Femur (tissue), 1 donor: ENCODE measurements around the gene PLEKHN1.
A peak's percentile ranks its signal among the peaks of the same experiment; 100 is the strongest.
"Not testable (repeated sequence)": the region's sequence is repeated elsewhere in the genome, so short reads cannot be mapped to it uniquely, and the experiment has no call there.

Experiments used
- DNase-seq: peaks from one replicate; pipeline ENCODE4 v3.0.0-alpha.2; 2017

PLEKHN1 gene

DNA sequence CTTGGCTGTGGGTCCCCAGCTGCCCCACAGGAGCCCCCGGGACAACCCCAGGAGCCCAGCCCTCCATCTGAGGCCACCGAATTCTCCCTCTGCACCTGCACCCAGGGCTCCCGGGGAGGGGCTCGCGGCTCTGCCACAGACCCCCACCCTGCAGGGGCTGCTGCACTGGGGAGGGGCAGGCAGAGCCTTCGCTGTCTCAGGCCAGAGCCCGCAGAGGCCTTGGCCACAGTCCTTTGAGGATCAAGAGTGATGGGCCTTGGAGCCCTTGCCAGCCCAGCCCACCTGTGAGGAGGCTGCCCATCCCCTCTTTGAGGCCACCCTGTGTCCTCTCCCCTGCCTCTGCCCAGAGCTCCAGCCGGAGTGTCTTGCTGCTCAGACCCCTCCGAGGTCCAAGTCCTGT is 9.1 kb downstream of the PLEKHN1 start:
- no peak for DNase-seq

GRCh38 chr1:975896-976683 is 9.8 kb downstream of the PLEKHN1 start:
- no peak for DNase-seq

- not testable (repeated sequence) for DNase-seq
These were observed 10.5 kb downstream of the PLEKHN1 start for GRCh38 chr1:976791-977190.

DNA sequence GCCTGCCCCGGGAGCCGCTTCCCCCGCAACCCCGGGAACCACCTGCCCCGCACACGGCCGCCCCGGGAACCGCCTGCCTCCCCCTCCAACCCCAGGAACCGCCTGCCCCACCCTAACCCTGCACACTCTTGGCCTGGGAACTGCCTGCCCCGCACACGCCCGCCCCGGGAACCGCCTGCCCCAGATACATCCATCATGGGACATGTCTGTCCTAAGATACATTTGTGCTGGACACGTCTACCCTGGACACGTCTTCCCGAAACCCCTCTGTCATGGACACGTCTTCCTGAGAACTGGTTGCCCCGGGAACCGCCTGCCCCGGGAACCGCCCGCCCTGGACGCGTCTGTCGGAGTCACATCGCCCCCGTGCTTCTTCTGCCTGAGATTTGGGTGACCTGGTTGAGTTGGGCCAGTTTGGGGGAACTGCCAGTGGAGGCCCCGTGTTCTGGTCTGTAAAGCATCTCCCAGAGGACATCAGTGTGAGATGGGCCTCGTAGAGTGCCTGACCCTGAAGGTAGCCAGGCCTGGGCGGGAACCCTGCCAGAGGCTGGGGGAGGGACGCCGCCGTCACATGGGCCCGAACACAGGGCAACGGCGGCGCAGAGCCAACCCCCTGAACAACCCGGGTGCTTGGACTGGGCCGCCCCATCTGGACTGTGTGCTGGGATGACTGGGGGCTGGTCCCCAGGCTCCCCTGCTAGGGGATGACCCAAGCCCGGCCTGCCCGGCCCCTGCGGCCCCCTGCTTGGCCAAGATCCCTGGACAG is 12.0 kb downstream of the PLEKHN1 start:
- peak; percentile 21 for DNase-seq

GRCh38 chr1:978835-979743 is 12.8 kb downstream of the PLEKHN1 start:
- DNase-seq, result no peak

- DNase-seq, result no peak
These were observed 13.4 kb downstream of the PLEKHN1 start for GRCh38 chr1:979744-980072.

- no peak for DNase-seq
These were observed 13.9 kb downstream of the PLEKHN1 start for GRCh38 chr1:980137-980571.

- DNase-seq, result peak; percentile 23
These were observed 14.5 kb downstream of the PLEKHN1 start for GRCh38 chr1:980602-981395.

DNA sequence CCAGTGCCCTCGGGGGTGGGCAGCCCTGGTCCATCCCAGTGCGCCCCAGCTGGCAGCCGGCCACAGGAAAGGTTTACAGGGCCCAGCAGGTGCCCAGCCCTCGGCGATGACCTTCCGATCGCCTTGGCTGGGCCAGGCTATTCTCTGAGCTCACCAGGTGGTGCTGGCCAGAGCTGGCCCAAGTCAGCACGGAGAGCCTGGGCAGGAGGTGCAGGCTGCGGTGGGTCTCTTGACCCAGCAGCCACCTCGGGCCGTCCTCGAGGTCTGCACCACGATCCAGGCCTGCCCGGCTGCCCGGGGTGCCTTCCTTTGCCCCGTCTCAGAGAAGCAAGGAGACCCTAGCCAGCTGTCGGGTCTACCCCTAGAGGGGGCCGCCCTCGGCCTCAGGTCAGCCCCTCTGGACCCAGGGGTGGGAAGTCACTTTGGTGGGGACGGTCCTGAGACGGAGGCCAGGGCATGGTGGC is 15.2 kb downstream of the PLEKHN1 start:
- DNase-seq, result peak; percentile 18

DNA sequence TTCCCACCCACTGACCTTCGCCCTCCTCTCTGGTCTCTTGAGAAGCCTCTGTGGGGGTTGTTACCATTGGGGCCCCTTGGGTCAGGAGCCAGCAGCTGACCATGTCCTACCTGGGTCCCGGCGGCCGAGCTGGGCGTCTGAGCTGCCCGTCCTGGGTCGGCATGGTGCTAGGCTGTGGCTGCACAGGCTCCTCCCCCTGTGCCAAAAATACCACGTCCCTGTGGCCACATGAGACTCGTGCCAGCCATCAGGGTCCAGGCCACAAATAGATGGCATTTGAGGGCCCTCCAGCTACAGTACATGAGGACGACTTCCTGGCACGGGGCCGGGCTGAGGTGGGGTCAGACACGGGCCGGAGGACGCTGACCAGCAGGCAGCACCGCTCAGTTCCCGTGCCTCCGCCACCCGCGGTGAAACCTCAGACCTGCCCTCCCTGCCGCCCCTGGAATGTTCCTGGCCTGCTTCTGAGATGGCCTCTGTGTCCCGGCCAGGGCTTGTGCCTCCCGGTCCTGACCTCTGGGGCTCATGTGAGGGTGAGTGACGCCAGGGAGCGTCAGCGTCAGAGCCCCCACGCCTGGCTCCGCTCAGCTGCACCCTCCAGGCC is 15.8 kb downstream of the PLEKHN1 start, which contains the start of gene PERM1:
TSS of gene PERM1 (minus strand) at position 139 of the 604 bp plus-strand sequence. CDS start 1,064 bp downstream, outside the sequence.
- DNase-seq, result peak; percentile 59

DNA sequence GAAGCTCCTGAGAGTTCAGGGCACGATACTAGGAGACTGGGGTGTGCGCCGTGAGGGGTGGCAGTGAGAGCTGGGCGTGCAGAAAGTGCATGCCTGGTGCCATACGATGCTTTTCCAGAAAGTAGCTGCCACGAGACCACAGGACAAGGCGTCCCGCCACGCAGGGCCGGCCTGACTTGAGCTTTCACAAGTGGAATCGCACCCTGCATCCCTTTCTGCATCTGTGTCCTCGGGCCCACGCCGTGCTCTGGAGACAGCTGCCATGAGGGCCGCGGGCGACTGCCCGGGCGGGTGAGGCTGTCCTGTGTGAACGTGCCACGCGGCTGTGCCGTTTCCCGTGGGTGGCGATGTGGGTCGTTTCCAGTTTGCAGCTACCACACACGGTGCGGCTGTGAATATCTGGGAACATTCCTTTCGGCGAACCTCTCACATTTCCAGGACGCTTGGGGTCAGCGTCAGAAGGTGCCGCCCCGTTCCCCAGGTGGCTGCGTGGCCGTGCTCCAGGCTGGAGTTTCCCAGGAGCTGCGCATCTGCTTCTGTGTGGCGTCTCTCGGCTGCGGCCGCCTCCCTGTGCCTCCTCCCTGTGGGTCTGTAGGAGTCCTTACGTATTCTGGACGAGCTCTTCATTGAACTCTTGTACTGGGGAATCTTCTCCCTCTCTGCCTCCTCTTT is 16.6 kb downstream of the PLEKHN1 start:
- DNase-seq, result no peak

- DNase-seq, result peak; percentile 69
These were observed 17.7 kb downstream of the PLEKHN1 start for GRCh38 chr1:983798-984475.

GRCh38 chr1:984476-984814 is 18.2 kb downstream of the PLEKHN1 start:
- DNase-seq, result no peak

- DNase-seq, result no peak
These were observed 18.8 kb downstream of the PLEKHN1 start for GRCh38 chr1:985126-985525.

DNA sequence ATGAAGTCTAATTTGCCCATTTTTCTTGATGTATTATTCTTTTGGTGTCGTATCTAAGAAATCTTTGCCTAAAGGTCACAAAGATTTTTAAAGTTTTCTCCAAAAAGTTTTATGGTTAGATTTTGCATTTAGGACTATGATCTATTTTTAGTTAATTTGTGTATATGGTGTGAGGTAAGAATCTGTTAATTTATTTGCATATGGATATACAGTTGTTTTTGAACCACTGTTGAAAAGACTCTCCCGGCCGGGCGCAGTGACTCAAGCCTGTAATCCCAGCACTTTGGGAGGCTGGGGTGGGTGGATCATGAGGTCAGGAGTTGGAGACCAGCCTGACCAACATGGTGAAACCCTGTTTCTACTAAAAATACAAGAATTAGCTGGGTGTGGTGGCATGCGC is 21.8 kb downstream of the PLEKHN1 start:
- DNase-seq, result not testable (repeated sequence)

DNA sequence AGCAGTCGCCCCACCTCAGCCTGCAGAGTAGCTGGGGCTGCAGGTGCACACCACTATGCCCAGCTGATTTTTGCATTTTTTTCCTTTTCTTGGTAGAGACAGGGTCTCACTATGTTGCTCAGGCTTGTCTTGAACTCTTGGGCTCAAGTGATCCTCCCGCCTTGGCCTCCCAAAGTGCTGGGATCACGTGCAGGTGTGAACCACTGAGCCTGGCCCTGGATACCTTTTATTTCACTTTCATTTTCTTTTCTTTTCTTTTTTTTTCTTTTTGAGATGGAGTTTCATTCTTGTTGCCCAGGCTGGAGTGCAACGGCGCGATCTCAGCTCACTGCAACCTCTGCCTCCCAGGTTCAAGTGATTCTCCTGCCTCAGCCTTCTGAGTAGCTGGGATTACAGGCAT is 25.0 kb downstream of the PLEKHN1 start:
- not testable (repeated sequence) for DNase-seq

DNA sequence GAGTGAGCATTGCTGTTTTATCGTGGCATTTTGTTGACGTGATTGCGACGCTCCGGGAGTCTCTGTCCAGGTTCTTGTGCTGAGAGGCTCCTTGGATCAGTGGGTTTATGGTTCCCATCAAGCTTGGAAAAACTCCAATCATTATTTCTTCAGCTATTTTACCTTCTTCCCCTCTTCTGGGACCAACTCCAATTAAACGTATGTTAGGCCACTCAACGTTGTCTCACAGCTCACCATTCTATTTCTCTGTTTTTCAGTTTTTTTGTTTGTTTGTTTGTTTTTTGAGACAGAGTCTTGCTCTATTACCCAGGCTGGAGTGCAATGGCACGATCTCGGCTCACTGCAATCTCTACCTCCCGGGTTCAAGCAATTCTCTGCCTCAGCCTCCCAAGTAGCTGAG is 25.6 kb downstream of the PLEKHN1 start:
- DNase-seq, result no peak

DNA sequence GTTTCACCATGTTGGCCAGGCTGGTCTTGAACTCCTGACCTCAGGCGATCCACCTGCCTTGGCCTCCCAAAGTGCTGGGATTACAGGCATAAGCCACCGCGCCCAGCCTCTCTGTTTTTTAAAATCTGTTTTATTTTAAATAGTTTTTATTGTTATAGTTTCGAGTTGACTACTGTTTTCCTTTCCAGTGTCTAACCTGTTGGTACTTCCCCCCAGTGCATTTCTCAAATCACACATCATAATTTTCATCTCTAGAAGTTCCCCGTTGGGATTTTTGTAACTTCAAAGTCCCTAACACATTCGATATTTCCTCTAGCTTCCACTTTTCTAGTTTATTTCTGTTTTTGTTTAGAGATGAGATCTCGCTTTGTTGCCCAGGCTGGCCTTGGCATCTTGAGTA is 26.1 kb downstream of the PLEKHN1 start:
- DNase-seq, result no peak

DNA sequence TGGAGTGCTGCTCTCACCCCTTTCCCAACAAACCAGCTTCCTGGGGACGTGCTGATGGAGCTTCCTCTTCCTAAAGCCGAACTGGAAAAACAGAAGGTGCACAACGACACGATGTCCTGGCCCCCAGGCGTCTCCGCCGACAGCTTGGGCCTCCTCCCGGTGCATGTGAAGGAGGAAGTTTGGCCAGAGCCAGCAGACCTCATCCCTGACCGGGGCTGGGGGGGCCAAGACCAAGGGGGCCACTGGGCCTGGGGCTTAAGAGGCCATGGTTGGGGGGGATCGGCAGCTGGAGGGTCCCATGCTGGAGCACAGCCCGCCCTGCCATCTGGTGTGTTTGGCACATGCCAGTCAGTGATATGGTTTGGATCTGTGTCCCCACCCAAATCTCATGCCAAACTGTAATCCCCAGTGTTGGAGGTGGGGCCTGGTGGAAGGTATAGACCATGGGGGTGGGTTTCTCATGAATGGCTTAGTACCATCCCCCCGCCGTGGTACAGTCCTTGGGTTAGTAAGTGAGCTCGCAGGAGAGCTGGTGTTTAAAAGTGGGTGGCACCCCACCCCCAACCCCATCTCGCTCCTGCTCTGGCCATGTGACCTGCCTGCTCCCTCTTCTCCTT is 27.2 kb downstream of the PLEKHN1 start:
- no peak for DNase-seq

DNA sequence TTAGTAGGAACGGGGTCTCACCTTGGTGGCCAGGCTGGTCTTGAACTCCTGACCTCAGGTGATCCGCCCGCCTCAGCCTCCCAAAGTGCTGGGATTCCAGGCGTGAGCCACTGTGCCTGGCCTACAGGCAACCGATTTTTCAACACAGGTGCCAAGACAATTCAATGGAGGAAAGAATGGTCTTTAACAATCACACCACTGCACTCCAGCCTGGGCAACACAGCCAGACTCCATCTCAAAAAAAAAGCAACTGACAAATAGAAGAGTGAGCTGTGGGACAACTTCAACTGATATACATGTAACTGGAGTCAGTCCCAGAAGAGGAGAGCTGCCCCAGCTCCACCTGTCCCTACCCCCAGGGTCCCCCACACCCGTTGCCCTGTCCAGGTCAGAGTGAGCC is 28.3 kb downstream of the PLEKHN1 start:
- DNase-seq, result not testable (repeated sequence)
